HCT116 (cell line): ENCODE data around the gene ST7. TPM values are rescaled to one million over a fixed set of nuclear protein-coding genes. Genes with fewer than 3 reads are reported as not detected.
"Not testable (repeated sequence)": the region's sequence is repeated elsewhere in the genome, so short reads cannot be mapped to it uniquely, and the experiment has no call there.

Experiments
- ATAC-seq: fragments of 200-7000 bp; cut with Tn5 transposase; 2 replicates; pipeline ENCODE4 v1.9.1; 2020; ENCODE audit warnings: mild to moderate bottlenecking, moderate library complexity
- BruUV-seq: library from RNA; stranded (reverse); fragments of 400-500 nt; replicated peaks from 2 replicates; lab custom pipeline; 2021; lab: Mats Ljungman, UMichigan
- CTCF ChIA-PET: fragments of 300-600 bp; sonication (Branson Sonifier 250); formaldehyde crosslinking; loops from one replicate; lab custom pipeline; 2021; ENCODE audit warnings: antibody characterized with exemption; lab: Charles Lee
- POLR2A ChIA-PET: fragments of 300-600, 350-600 bp; sonication (Branson Sonifier 250); formaldehyde crosslinking; loops from one replicate; lab custom pipeline; 2021; ENCODE audit warnings: antibody characterized with exemption; lab: Charles Lee
- RAD21 ChIA-PET, 2 experiments: fragments of 300-600 bp; sonication (Branson Sonifier 250); formaldehyde crosslinking; loops; one replicate each; lab custom pipeline; 2023; ENCODE audit warnings: low total read pairs in 2 of 2; ENCODE audit not compliant: uncharacterized antibody in 2 of 2, unreplicated experiment in 2 of 2, low non-redundant PET in 1 of 2; lab: Charles Lee
- DNase-seq: peaks from one replicate; pipeline ENCODE4 v3.0.0-alpha.2; 2010; ENCODE audit warnings: low read depth, low spot score
- H2AFZ ChIP-seq: fragments of 200-600 bp; shearing (Covaris generic), sonication (generic); 2 replicates; pipeline ENCODE4 v1.6.1; 2017; ENCODE audit warnings: low read depth, mixed run types, mixed read lengths, antibody characterized with exemption, low read length; ENCODE audit not compliant: poor library complexity, severe bottlenecking
- H3K27ac ChIP-seq: 2 replicates; pipeline ENCODE4 v1.5.1; 2012; ENCODE audit warnings: low read depth, low read length
- H3K27me3 ChIP-seq: fragments of 200-600 bp; sonication (generic); 2 replicates; pipeline ENCODE4 v1.6.1; 2016; ENCODE audit warnings: mixed run types, low read length, mixed read lengths; ENCODE audit not compliant: insufficient read depth
- H3K36me3 ChIP-seq, 2 experiments: fragments of 200-500 bp in 1 of 2; fragments of 200-600 bp in 1 of 2; sonication (Bioruptor generic) in 1 of 2; sonication (generic) in 1 of 2; 2 replicates each; pipeline versions ENCODE4 v1.5.1 to v1.6.1; 2014 to 2016; ENCODE audit warnings: low read length in 2 of 2, inconsistent platforms in 1 of 2, mixed read lengths in 1 of 2, mixed run types in 1 of 2; ENCODE audit not compliant: insufficient read depth in 2 of 2, control insufficient read depth in 1 of 2
- H3K4me1 ChIP-seq, 2 experiments: fragments of 200-600 bp in 1 of 2; sonication (generic) in 1 of 2; 2 replicates each; pipeline versions ENCODE4 v1.5.1 to v1.6.1; 2012 to 2017; ENCODE audit warnings: low read length in 2 of 2, inconsistent platforms in 1 of 2, mild to moderate bottlenecking in 1 of 2, mixed read lengths in 1 of 2, mixed run types in 1 of 2, moderate library complexity in 1 of 2; ENCODE audit not compliant: insufficient read depth in 2 of 2, control insufficient read depth in 1 of 2
- H3K4me2 ChIP-seq: fragments of 200-600 bp; sonication (generic); 2 replicates; pipeline ENCODE4 v1.6.1; 2017; ENCODE audit warnings: mixed run types, low read length, mixed read lengths
- H3K4me3 ChIP-seq, 2 experiments: fragments of 200-600 bp in 1 of 2; sonication (generic) in 1 of 2; replicated peaks in 1 of 2; 2 replicates each; pipeline ENCODE4 v1.5.1; 2011 to 2016; ENCODE audit warnings: low read length in 2 of 2, control low read depth in 1 of 2, low read depth in 1 of 2, mild to moderate bottlenecking in 1 of 2, mixed read lengths in 1 of 2, mixed run types in 1 of 2
- H3K79me2 ChIP-seq: fragments of 200-600 bp; sonication (generic); 2 replicates; pipeline ENCODE4 v1.6.1; 2017; ENCODE audit warnings: mild to moderate bottlenecking, mixed run types, low read length, moderate library complexity, mixed read lengths; ENCODE audit not compliant: insufficient read depth
- H3K9ac ChIP-seq: fragments of 200-600 bp; sonication (generic); 2 replicates; pipeline ENCODE4 v1.6.1; 2016; ENCODE audit warnings: low read length, mixed read lengths
- H3K9me2 ChIP-seq: fragments of 200-600 bp; sonication (generic), shearing (Covaris generic); 2 replicates; pipeline ENCODE4 v1.6.1; 2017; ENCODE audit warnings: mixed run types, mild to moderate bottlenecking, moderate library complexity; ENCODE audit not compliant: insufficient read depth
- H3K9me3 ChIP-seq, 2 experiments: fragments of 200-500 bp in 1 of 2; fragments of 200-600 bp in 1 of 2; sonication (Bioruptor generic) in 1 of 2; sonication (generic) in 1 of 2; 2 replicates each; pipeline ENCODE4 v1.6.1; 2014 to 2017; ENCODE audit warnings: low read length in 2 of 2, mixed read lengths in 2 of 2, inconsistent platforms in 1 of 2, low read depth in 1 of 2, mild to moderate bottlenecking in 1 of 2, mixed run types in 1 of 2, moderate library complexity in 1 of 2; ENCODE audit not compliant: control insufficient read depth in 1 of 2, insufficient read depth in 1 of 2
- H4K20me1 ChIP-seq: fragments of 200-600 bp; sonication (generic), shearing (Covaris generic); 2 replicates; pipeline ENCODE4 v1.6.1; 2017; ENCODE audit warnings: mixed run types, mild to moderate bottlenecking, moderate library complexity; ENCODE audit not compliant: insufficient read depth
- ATF3 ChIP-seq: IDR thresholded peaks from 2 replicates; pipeline ENCODE4 v1.6.1; 2012
- CBX3 ChIP-seq: IDR thresholded peaks from 2 replicates; pipeline ENCODE4 v1.6.1; 2012; ENCODE audit warnings: low read depth
- JUND ChIP-seq: IDR thresholded peaks from 2 replicates; pipeline ENCODE4 v1.6.1; 2012
- TCF7L2 ChIP-seq: IDR thresholded peaks from 2 replicates; pipeline ENCODE4 v1.7.0; 2011; ENCODE audit warnings: borderline replicate concordance, inconsistent platforms; ENCODE audit not compliant: insufficient read depth, insufficient read length; ENCODE audit errors: extremely low read depth
- ZBTB33 ChIP-seq: IDR thresholded peaks from 2 replicates; pipeline ENCODE4 v1.6.1; 2011; ENCODE audit warnings: mild to moderate bottlenecking, low read length, moderate library complexity; ENCODE audit not compliant: insufficient replicate concordance; ENCODE audit errors: extremely low read depth
- ZFX ChIP-seq: fragments of 450-650 bp; IDR thresholded peaks from 2 replicates; pipeline ENCODE4 v1.6.1; 2017
- ZNF274 ChIP-seq: fragments of 200-500 bp; sonication (Bioruptor generic); IDR thresholded peaks from 2 replicates; pipeline ENCODE4 v1.6.1; 2014; ENCODE audit warnings: mild to moderate bottlenecking, low read depth, low read length, inconsistent platforms
- intact Hi-C: fragments of 100-400 bp; cut with micrococcal nuclease; formaldehyde crosslinking; loops from 2 replicates; pipeline ENCODE4 v1.10.0; 2022
- total RNA-seq: library from RNA; stranded (reverse); gene quantifications from one replicate; pipeline ENCODE4 v1.2.1, GENCODE V29; 2021; ENCODE audit not compliant: unreplicated experiment

Gene ST7
- total RNA-seq, 1 experiment from 2014 or later: 12.6 TPM

GRCh38 chr7:116957874-116958273 is 4.6 kb downstream of the ST7 start:
- Histone ChIP-seq H3K9me3 (no peaks in the 10 kb centered on the region), H4K20me1 (no peaks in the 10 kb centered on the region), H3K27me3 (no peaks in the 10 kb centered on the region), H3K27ac (no peak overlapping the region), H3K4me2 (no peak overlapping the region), H3K4me3 (no peak overlapping the region), H3K9ac (no peak overlapping the region), H2AFZ (no peak overlapping the region), H3K36me3 (no peaks in the 10 kb centered on the region), H3K9me2 (no peaks in the 10 kb centered on the region), H3K79me2 (peaks cover 24% of the 10 kb centered on the region), H3K4me1 (peaks cover 6 to 15% of the 10 kb centered on the region in 2 experiments; a peak in 3 of 4 replicates)
- CTCF ChIA-PET: no interaction called here
- TF ChIP-seq ZNF274 (no peak), TCF7L2 (no peak), ZBTB33 (no peak), ZFX (no peak), ATF3 (no peak), CBX3 (no peak), JUND (no peak)
- POLR2A ChIA-PET: no interaction called here
- BruUV-seq: no TSS peak
- ATAC-seq (no peak), DNase-seq (no peak)
- intact Hi-C loops: no loop called here
- RAD21 ChIA-PET: interaction anchor here in 1 of 2 experiments (0.7 kb wide), 1 partner anchor 1934 kb away, joined by 3 read pairs; no protein-coding TSS in a partner anchor

- CTCF ChIA-PET, H3K9me3 ChIP-seq, POLR2A ChIA-PET, ATAC-seq, H3K4me1 ChIP-seq, H3K4me2 ChIP-seq, H3K27ac ChIP-seq, DNase-seq, BruUV-seq, intact Hi-C loops, H3K36me3 ChIP-seq, H3K27me3 ChIP-seq, H3K9me2 ChIP-seq, RAD21 ChIA-PET, H2AFZ ChIP-seq, H4K20me1 ChIP-seq, H3K9ac ChIP-seq, H3K4me3 ChIP-seq: not testable (repeated sequence)
- H3K79me2 ChIP-seq: peaks cover 18% of the 10 kb centered on the region
Measured at GRCh38 chr7:116961966-116962673, 8.8 kb downstream of the ST7 start.
